OCI-LY3 (cell line): ENCODE results near the gene FOXA3.

Source experiments
- CTCF ChIP-seq: fragments of 200-600, 300-600 bp; sonication (generic); IDR thresholded peaks from 2 replicates; pipeline ENCODE4 v1.5.1; 2014; ENCODE audit warnings: antibody characterized with exemption, low read length, low read depth
- EZH2phosphoT487 ChIP-seq: fragments of 200-600 bp; shearing (Covaris generic); IDR thresholded peaks from 2 replicates; pipeline ENCODE4 v1.6.1; 2018; ENCODE audit warnings: antibody characterized with exemption, mixed run types, low read depth

GRCh38 chr19:45872095-45872919, 8.2 kb downstream of the FOXA3 start:
- no peak for TF ChIP-seq CTCF
- no peak for TF ChIP-seq EZH2phosphoT487
